ENCODE data around the gene SLC6A18. TPM values are rescaled to one million over a fixed set of nuclear protein-coding genes. Genes with fewer than 3 reads are reported as not detected.

Gene SLC6A18
- total RNA-seq, 1 donor from 2014 or later, result not detected

DNA sequence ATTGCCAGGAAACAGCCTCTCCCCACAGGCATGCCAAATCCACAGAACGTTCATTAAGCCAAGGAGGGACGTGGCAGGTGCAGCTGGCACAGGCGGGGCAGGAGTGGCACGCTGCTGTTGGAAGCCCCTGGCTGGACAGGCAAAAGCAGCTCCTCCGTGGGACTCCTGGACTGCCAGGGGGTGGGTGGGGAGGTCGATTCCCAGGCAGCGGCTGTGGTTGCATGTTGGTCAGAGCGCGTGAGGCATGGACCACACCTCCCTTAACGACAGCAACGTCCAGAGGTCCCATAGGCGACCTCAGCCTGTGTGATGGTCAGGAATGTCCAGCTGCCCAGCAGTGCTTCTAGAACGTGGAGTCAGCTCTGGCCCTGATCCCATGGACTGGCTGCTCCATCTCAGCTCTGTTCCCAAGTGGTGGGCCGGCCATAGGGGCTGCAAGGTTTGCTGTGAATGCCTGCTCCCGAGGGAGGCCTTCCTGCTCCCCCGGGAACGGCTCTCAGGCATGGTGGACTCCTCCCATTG lies 16.9 kb upstream of the SLC6A18 start:
- Histone ChIP-seq H3K27me3 (ENCODE audit: control insufficient read depth in 3 of 3, insufficient read depth in 3 of 3, low read length in 3 of 3) (peaks cover 44 to 55% (median 54%) of the 10 kb centered on the region in 3 donors), H3K36me3 (ENCODE audit: control insufficient read depth in 3 of 3, insufficient read depth in 3 of 3, low read length in 3 of 3) (no peaks in the 10 kb centered on the region), H3K27ac (ENCODE audit: low read depth, low read length) (no peak overlapping the region), H3K9me3 (ENCODE audit: control insufficient read depth in 3 of 3, low read length in 3 of 3) (peaks cover 0 to 3% (median 0%) of the 10 kb centered on the region in 3 donors), H3K9ac (ENCODE audit: low read depth in 1 of 3, low read length in 3 of 3) (no peak overlapping the region), H3K4me1 (ENCODE audit: control insufficient read depth in 3 of 3, insufficient read depth in 3 of 3, low read length in 3 of 3) (no peaks in the 10 kb centered on the region), H3K4me3 (ENCODE audit: low read length in 3 of 3) (no peak overlapping the region)

DNA sequence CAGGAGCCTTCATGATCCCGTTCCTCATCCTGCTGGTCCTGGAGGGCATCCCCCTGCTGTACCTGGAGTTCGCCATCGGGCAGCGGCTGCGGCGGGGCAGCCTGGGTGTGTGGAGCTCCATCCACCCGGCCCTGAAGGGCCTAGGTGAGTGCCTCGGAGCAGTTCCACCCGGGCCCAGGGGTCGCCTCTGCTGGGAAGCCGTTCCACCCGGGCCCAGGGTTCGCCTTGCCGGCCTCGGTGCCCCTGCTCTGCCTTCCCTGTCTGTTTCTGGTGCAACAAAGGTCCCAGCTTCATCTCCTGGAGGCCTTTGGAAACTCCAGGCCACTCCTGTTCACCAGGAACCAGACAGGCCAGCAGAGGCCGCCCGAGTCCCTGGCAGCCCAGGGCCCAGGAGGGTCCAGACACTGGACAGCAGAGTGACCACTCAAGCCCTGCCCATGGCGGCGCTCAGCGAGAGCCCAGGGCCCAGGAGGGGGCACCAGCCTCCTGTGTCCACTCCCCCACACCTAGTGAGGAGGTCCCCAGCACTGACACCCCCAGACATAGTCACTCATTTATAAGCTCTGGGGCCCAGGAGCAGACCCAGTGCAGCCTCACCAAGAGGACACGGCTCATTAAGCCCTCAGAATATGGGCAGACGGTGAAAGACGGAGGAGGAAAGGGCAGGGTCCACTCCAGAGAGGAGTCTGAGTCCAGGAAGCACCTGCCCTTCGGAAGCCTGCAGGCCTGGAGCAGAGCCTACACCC lies 16.3 kb upstream of the SLC6A18 start:
- H3K27ac ChIP-seq (ENCODE audit: low read depth, low read length), result no peak overlapping the region
- H3K36me3 ChIP-seq (ENCODE audit: control insufficient read depth in 3 of 3, insufficient read depth in 3 of 3, low read length in 3 of 3), result no peaks in the 10 kb centered on the region
- no peaks in the 10 kb centered on the region for H3K4me1 ChIP-seq (ENCODE audit: control insufficient read depth in 3 of 3, insufficient read depth in 3 of 3, low read length in 3 of 3)
- H3K9ac ChIP-seq (ENCODE audit: low read depth in 1 of 3, low read length in 3 of 3), result no peak overlapping the region
- no peak overlapping the region for H3K4me3 ChIP-seq (ENCODE audit: low read length in 3 of 3)
- peaks cover 0 to 3% (median 0%) of the 10 kb centered on the region in 3 donors for H3K9me3 ChIP-seq (ENCODE audit: control insufficient read depth in 3 of 3, low read length in 3 of 3)
- peaks cover 44 to 54% (median 53%) of the 10 kb centered on the region in 3 donors for H3K27me3 ChIP-seq (ENCODE audit: control insufficient read depth in 3 of 3, insufficient read depth in 3 of 3, low read length in 3 of 3)

DNA sequence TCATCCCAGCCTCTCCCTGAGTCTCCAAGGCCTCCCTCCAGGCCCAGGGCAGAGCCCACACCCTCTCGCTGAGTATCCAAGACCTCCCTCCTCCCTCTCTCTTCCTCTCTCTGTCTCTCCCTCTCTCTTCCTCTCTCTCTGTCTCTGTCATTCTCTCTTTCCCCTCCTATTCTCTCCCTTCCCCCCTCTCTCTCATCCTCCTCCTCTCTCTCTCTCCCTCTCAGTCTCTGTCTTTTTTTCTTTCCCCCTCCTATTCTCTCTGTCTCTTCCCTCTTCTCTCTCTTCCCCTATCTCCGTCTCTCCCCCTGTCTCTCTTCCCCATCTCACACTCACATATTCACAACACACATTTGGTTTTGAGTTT lies 15.7 kb upstream of the SLC6A18 start:
- Histone ChIP-seq H3K4me1 (ENCODE audit: control insufficient read depth in 3 of 3, insufficient read depth in 3 of 3, low read length in 3 of 3) (no peaks in the 10 kb centered on the region), H3K9me3 (ENCODE audit: control insufficient read depth in 3 of 3, low read length in 3 of 3) (peaks cover 0 to 3% (median 0%) of the 10 kb centered on the region in 3 donors), H3K27ac (ENCODE audit: low read depth, low read length) (no peak overlapping the region), H3K27me3 (ENCODE audit: control insufficient read depth in 3 of 3, insufficient read depth in 3 of 3, low read length in 3 of 3) (peaks cover 41 to 53% (median 48%) of the 10 kb centered on the region in 3 donors), H3K4me3 (ENCODE audit: low read length in 3 of 3) (no peak overlapping the region), H3K36me3 (ENCODE audit: control insufficient read depth in 3 of 3, insufficient read depth in 3 of 3, low read length in 3 of 3) (no peaks in the 10 kb centered on the region), H3K9ac (ENCODE audit: low read depth in 1 of 3, low read length in 3 of 3) (no peak overlapping the region)

DNA sequence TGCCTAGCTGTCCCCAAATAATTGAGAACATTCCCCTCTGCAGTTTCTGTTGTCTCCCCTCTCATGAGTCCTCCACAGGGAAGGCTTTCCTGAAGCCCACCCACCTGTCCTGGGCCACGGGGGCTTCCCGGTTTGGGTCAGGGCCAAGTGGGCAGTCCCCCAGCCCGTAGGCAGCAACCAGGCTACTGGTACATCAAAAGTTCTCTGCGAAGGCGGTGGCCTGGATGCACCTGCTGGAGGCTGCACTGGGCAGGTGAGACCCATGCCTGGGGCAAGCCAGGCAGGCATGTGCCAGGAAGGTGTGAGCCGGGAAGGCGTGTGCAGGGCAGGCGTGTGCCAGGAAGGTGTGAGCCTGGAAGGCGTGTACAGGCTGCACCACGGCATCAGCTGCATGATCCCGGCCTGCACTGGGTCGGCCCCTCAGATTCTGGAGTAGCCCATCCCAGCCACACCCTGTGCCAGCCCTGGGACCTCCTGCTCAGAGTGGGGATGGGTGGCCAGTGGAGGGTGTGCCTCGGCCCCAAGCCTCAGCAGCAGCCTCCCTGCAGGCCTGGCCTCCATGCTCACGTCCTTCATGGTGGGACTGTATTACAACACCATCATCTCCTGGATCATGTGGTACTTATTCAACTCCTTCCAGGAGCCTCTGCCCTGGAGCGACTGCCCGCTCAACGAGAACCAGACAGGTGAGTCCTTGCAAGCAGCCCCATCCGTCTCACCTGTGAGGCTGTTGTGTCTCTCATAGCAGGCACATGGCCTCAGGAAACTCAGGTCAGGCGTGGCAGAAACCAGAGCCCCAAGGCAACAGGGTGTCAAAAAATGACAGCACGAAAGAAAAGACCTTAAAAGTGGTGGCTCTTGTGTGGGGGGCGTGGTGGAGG lies 15.0 kb upstream of the SLC6A18 start:
- Histone ChIP-seq H3K4me1 (ENCODE audit: control insufficient read depth in 3 of 3, insufficient read depth in 3 of 3, low read length in 3 of 3) (no peaks in the 10 kb centered on the region), H3K4me3 (ENCODE audit: low read length in 3 of 3) (no peak overlapping the region), H3K27me3 (ENCODE audit: control insufficient read depth in 3 of 3, insufficient read depth in 3 of 3, low read length in 3 of 3) (peaks cover 36 to 54% (median 42%) of the 10 kb centered on the region in 3 donors), H3K36me3 (ENCODE audit: control insufficient read depth in 3 of 3, insufficient read depth in 3 of 3, low read length in 3 of 3) (no peaks in the 10 kb centered on the region), H3K9ac (ENCODE audit: low read depth in 1 of 3, low read length in 3 of 3) (no peak overlapping the region), H3K9me3 (ENCODE audit: control insufficient read depth in 3 of 3, low read length in 3 of 3) (peaks cover 0 to 3% (median 0%) of the 10 kb centered on the region in 3 donors), H3K27ac (ENCODE audit: low read depth, low read length) (no peak overlapping the region)

DNA sequence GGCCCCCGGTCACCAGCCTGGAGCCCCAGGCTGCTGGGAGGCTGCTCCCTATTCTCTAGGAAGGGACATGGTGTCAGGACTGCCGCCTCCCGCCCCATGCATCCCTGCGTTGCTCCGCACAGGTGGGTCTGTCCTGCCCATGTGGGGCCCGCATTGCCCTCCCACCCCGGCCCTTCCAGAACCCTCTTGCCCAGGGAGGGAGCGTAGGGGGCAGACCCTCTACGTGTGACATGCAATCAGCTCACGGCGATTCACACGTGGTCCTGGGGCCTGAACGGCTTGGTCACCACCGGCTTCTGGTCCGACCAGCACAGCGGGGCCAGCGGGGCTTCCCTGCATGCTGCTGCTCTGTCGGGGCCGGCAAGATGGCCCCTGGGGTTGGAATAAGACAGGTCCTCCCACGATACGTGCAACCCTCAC lies 14.3 kb upstream of the SLC6A18 start:
- Histone ChIP-seq H3K9me3 (ENCODE audit: control insufficient read depth in 3 of 3, low read length in 3 of 3) (peaks cover 3 to 4% (median 3%) of the 10 kb centered on the region in 3 donors), H3K27me3 (ENCODE audit: control insufficient read depth in 3 of 3, insufficient read depth in 3 of 3, low read length in 3 of 3) (peaks cover 33 to 50% (median 41%) of the 10 kb centered on the region in 3 donors), H3K27ac (ENCODE audit: low read depth, low read length) (no peak overlapping the region), H3K9ac (ENCODE audit: low read depth in 1 of 3, low read length in 3 of 3) (no peak overlapping the region), H3K36me3 (ENCODE audit: control insufficient read depth in 3 of 3, insufficient read depth in 3 of 3, low read length in 3 of 3) (no peaks in the 10 kb centered on the region), H3K4me1 (ENCODE audit: control insufficient read depth in 3 of 3, insufficient read depth in 3 of 3, low read length in 3 of 3) (no peaks in the 10 kb centered on the region), H3K4me3 (ENCODE audit: low read length in 3 of 3) (no peak overlapping the region)

DNA sequence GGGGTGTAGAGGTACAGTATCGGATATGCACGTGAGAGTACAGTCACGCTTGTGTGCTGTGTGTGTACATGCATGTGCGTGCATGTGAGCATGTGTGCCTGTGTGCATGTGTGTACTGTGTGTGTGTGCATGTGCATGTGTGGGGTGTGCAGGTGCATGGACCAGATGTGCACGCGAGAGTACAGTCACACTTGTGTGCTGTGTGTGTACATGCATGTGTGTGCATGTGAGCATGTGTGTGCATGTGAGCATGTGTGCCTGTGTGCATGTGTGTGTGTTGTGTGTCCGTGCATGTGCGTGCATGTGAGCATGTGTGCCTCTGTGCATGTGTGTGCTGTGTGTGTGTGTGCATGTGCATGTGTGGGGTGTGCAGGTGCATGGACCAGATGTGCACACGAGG lies 13.5 kb upstream of the SLC6A18 start:
- peaks cover 3 to 10% (median 4%) of the 10 kb centered on the region in 3 donors for H3K9me3 ChIP-seq (ENCODE audit: control insufficient read depth in 3 of 3, low read length in 3 of 3)
- no peak overlapping the region for H3K27ac ChIP-seq (ENCODE audit: low read depth, low read length)
- H3K4me1 ChIP-seq (ENCODE audit: control insufficient read depth in 3 of 3, insufficient read depth in 3 of 3, low read length in 3 of 3), result no peaks in the 10 kb centered on the region
- no peak overlapping the region for H3K4me3 ChIP-seq (ENCODE audit: low read length in 3 of 3)
- H3K36me3 ChIP-seq (ENCODE audit: control insufficient read depth in 3 of 3, insufficient read depth in 3 of 3, low read length in 3 of 3), result no peaks in the 10 kb centered on the region
- H3K9ac ChIP-seq (ENCODE audit: low read depth in 1 of 3, low read length in 3 of 3), result no peak overlapping the region
- H3K27me3 ChIP-seq (ENCODE audit: control insufficient read depth in 3 of 3, insufficient read depth in 3 of 3, low read length in 3 of 3), result peaks cover 26 to 50% (median 35%) of the 10 kb centered on the region in 3 donors

DNA sequence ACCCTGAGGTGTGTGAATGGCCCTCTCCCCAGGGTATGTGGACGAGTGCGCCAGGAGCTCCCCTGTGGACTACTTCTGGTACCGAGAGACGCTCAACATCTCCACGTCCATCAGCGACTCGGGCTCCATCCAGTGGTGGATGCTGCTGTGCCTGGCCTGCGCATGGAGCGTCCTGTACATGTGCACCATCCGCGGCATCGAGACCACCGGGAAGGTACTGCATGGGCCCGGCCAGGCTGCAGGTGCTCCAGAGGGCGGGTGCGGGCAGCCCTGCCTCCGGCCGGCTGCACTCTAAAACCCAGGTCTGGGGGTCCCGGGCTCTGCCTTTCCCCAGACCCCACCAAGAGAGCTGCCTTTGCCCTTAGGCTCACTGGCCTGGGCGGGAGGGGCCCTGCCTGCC lies 12.9 kb upstream of the SLC6A18 start:
- Histone ChIP-seq H3K9me3 (ENCODE audit: control insufficient read depth in 3 of 3, low read length in 3 of 3) (peaks cover 3 to 11% (median 4%) of the 10 kb centered on the region in 3 donors), H3K36me3 (ENCODE audit: control insufficient read depth in 3 of 3, insufficient read depth in 3 of 3, low read length in 3 of 3) (no peaks in the 10 kb centered on the region), H3K4me1 (ENCODE audit: control insufficient read depth in 3 of 3, insufficient read depth in 3 of 3, low read length in 3 of 3) (no peaks in the 10 kb centered on the region), H3K27ac (ENCODE audit: low read depth, low read length) (no peak overlapping the region), H3K27me3 (ENCODE audit: control insufficient read depth in 3 of 3, insufficient read depth in 3 of 3, low read length in 3 of 3) (peaks cover 21 to 44% (median 33%) of the 10 kb centered on the region in 3 donors), H3K4me3 (ENCODE audit: low read length in 3 of 3) (no peak overlapping the region), H3K9ac (ENCODE audit: low read depth in 1 of 3, low read length in 3 of 3) (no peak overlapping the region)

DNA sequence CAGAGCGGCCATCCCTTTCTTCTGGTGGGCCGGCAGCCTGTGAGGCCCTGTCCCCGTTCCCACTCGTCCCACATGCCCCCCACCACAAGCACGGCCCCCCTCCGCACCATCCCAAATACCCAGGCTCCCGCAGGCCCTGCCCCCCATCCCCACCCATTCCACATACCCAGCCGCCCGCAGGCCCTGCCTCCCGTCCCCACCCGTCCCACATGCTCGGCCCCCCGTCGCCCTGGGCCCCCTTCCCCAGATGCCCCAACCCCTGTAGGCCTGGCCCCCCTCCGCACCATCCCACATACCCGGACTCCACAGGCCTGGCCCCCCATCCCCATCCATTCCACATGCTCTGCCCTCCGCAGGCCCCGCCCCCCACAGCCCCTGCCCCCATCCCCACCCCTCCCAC lies 12.3 kb upstream of the SLC6A18 start:
- peaks cover 3 to 11% (median 4%) of the 10 kb centered on the region in 3 donors for H3K9me3 ChIP-seq (ENCODE audit: control insufficient read depth in 3 of 3, low read length in 3 of 3)
- no peak overlapping the region for H3K9ac ChIP-seq (ENCODE audit: low read depth in 1 of 3, low read length in 3 of 3)
- no peak overlapping the region for H3K27ac ChIP-seq (ENCODE audit: low read depth, low read length)
- peaks cover 15 to 38% (median 28%) of the 10 kb centered on the region in 3 donors for H3K27me3 ChIP-seq (ENCODE audit: control insufficient read depth in 3 of 3, insufficient read depth in 3 of 3, low read length in 3 of 3)
- no peaks in the 10 kb centered on the region for H3K4me1 ChIP-seq (ENCODE audit: control insufficient read depth in 3 of 3, insufficient read depth in 3 of 3, low read length in 3 of 3)
- no peak overlapping the region for H3K4me3 ChIP-seq (ENCODE audit: low read length in 3 of 3)
- no peaks in the 10 kb centered on the region for H3K36me3 ChIP-seq (ENCODE audit: control insufficient read depth in 3 of 3, insufficient read depth in 3 of 3, low read length in 3 of 3)

DNA sequence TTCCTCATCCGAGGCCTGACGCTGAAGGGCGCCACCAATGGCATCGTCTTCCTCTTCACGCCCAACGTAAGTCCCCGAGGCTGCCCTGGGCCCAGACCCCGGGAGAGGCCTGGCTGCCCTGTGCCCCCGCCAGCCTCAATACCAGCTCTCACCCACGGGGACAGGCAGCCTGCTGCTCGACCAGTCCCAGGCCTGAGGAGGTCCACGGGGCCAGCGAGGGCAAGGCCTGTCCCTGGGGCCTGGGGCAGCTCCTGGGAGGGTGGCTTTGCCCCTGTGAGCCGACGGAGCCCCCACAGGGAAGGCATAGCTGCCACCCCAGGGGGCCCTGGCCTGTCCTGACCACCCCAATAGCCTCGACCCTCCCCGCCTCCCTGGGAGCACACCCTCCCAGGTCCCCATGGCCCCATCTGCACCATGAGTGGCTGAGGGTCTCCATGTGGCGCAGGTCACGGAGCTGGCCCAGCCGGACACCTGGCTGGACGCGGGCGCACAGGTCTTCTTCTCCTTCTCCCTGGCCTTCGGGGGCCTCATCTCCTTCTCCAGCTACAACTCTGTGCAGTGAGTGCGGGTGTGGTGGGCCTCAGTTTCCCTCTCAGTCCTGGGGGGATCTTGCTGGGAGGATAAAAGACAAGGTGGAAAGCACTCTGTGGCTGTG lies 11.5 kb upstream of the SLC6A18 start:
- H3K27me3 ChIP-seq (ENCODE audit: control insufficient read depth in 3 of 3, insufficient read depth in 3 of 3, low read length in 3 of 3), result peaks cover 10 to 38% (median 28%) of the 10 kb centered on the region in 3 donors
- peaks cover 3 to 11% (median 4%) of the 10 kb centered on the region in 3 donors for H3K9me3 ChIP-seq (ENCODE audit: control insufficient read depth in 3 of 3, low read length in 3 of 3)
- no peaks in the 10 kb centered on the region for H3K36me3 ChIP-seq (ENCODE audit: control insufficient read depth in 3 of 3, insufficient read depth in 3 of 3, low read length in 3 of 3)
- H3K9ac ChIP-seq (ENCODE audit: low read depth in 1 of 3, low read length in 3 of 3), result no peak overlapping the region
- H3K4me3 ChIP-seq (ENCODE audit: low read length in 3 of 3), result no peak overlapping the region
- no peaks in the 10 kb centered on the region for H3K4me1 ChIP-seq (ENCODE audit: control insufficient read depth in 3 of 3, insufficient read depth in 3 of 3, low read length in 3 of 3)
- H3K27ac ChIP-seq (ENCODE audit: low read depth, low read length), result no peak overlapping the region

Data from skeletal muscle tissue (tissue), 4 donors.